GM23248 (cell line): ENCODE measurements around the gene OR2L8.

Source experiments
- EZH2 ChIP-seq: fragments of 200-600 bp; sonication (generic); IDR thresholded peaks from 2 replicates; pipeline ENCODE4 v1.6.1; 2018; ENCODE audit warnings: antibody characterized with exemption, mild to moderate bottlenecking; ENCODE audit not compliant: insufficient read depth, poor library complexity, severe bottlenecking
- EZH2phosphoT487 ChIP-seq: fragments of 200-600 bp; sonication (generic); IDR thresholded peaks from 2 replicates; pipeline ENCODE4 v1.6.1; 2018; ENCODE audit warnings: antibody characterized with exemption, moderate library complexity, mild to moderate bottlenecking, low read depth; ENCODE audit not compliant: insufficient read depth

- TF ChIP-seq EZH2 = no peak
- no peak for TF ChIP-seq EZH2phosphoT487
These were observed 50.2 kb downstream of the OR2L8 start for GRCh38 chr1:247998811-247999210.
